GM23338 (cell line): ENCODE results near the gene C19orf47. TPM values are rescaled to one million over a fixed set of nuclear protein-coding genes. Genes with fewer than 3 reads are reported as not detected.
"Not testable (repeated sequence)": the region's sequence is repeated elsewhere in the genome, so short reads cannot be mapped to it uniquely, and the experiment has no call there.

ENCODE experiments used
- ATAC-seq: fragments of 200-7000 bp; cut with Tn5 transposase; 3 replicates; pipeline ENCODE4 v1.9.1; 2020
- DNase-seq: peaks from one replicate; pipeline ENCODE4 v3.0.0-alpha.2; 2015; ENCODE audit warnings: low spot score
- H2AFZ ChIP-seq: fragments of 200-600 bp; sonication (generic); 2 replicates; pipeline ENCODE4 v1.8.0; 2016; ENCODE audit warnings: antibody characterized with exemption, mild to moderate bottlenecking, moderate library complexity
- H3F3A ChIP-seq: fragments of 200-600 bp; sonication (generic); replicated peaks from 2 replicates; pipeline ENCODE4 v1.8.0; 2017; ENCODE audit warnings: antibody characterized with exemption, mixed run types, low read depth
- H3K27ac ChIP-seq: fragments of 200-600 bp; sonication (generic); 2 replicates; pipeline ENCODE4 v1.6.1; 2016; ENCODE audit warnings: low read depth
- H3K27me3 ChIP-seq: fragments of 200-600 bp; sonication (generic); 2 replicates; pipeline ENCODE4 v1.8.0; 2016; ENCODE audit warnings: mild to moderate bottlenecking, mixed run types, moderate library complexity; ENCODE audit not compliant: insufficient read depth
- H3K36me3 ChIP-seq: fragments of 200-600 bp; sonication (generic); 2 replicates; pipeline ENCODE4 v1.8.0; 2016; ENCODE audit warnings: mild to moderate bottlenecking; ENCODE audit not compliant: insufficient read depth
- H3K4me1 ChIP-seq: fragments of 200-600 bp; sonication (generic); 2 replicates; pipeline ENCODE4 v1.8.0; 2016; ENCODE audit warnings: mild to moderate bottlenecking, moderate library complexity; ENCODE audit not compliant: insufficient read depth
- H3K4me2 ChIP-seq: fragments of 200-600 bp; sonication (generic); 2 replicates; pipeline ENCODE4 v1.7.1; 2017; ENCODE audit warnings: mixed run types
- H3K4me3 ChIP-seq: fragments of 200-600 bp; sonication (generic); 2 replicates; pipeline ENCODE4 v1.6.1; 2016; ENCODE audit warnings: mixed run types
- H3K79me2 ChIP-seq: fragments of 200-600 bp; sonication (generic); replicated peaks from 2 replicates; pipeline ENCODE4 v1.8.0; 2017; ENCODE audit warnings: mild to moderate bottlenecking; ENCODE audit not compliant: insufficient read depth
- H3K9me2 ChIP-seq: fragments of 200-600 bp; sonication (generic); 2 replicates; pipeline ENCODE4 v1.8.0; 2017; ENCODE audit not compliant: insufficient read depth
- H4K20me1 ChIP-seq: fragments of 200-600 bp; sonication (generic); replicated peaks from 2 replicates; pipeline ENCODE4 v1.8.0; 2017; ENCODE audit warnings: mild to moderate bottlenecking; ENCODE audit not compliant: insufficient read depth
- H3K27ac Mint-ChIP-seq: 2 replicates; pipeline ENCODE4 v1.8.0; 2020; ENCODE audit warnings: inconsistent platforms, mild to moderate bottlenecking, moderate library complexity, mixed read lengths
- H3K27me3 Mint-ChIP-seq: 3 replicates; pipeline ENCODE4 v1.8.0; 2022; ENCODE audit warnings: low read depth, mild to moderate bottlenecking, moderate library complexity, mixed read lengths, inconsistent platforms; ENCODE audit not compliant: insufficient read depth, poor library complexity
- H3K36me3 Mint-ChIP-seq: 3 replicates; pipeline ENCODE4 v1.8.0; 2021; ENCODE audit warnings: low read depth, mild to moderate bottlenecking, inconsistent platforms, moderate library complexity, mixed read lengths
- H3K4me1 Mint-ChIP-seq: 3 replicates; pipeline ENCODE4 v1.8.0; 2020; ENCODE audit warnings: mild to moderate bottlenecking, inconsistent platforms, mixed read lengths
- H3K4me3 Mint-ChIP-seq: 3 replicates; pipeline ENCODE4 v1.8.0; 2021; ENCODE audit warnings: moderate library complexity, mild to moderate bottlenecking, inconsistent platforms, mixed read lengths
- H3K9me3 Mint-ChIP-seq: 3 replicates; pipeline ENCODE4 v1.8.0; 2020; ENCODE audit warnings: moderate library complexity, mild to moderate bottlenecking, inconsistent platforms, mixed read lengths
- CTCF ChIP-seq, 2 experiments: fragments of 200-600 bp in 1 of 2; sonication (generic) in 1 of 2; conservative IDR thresholded peaks; 2 replicates each; pipeline versions ENCODE4 v1.5.1 to v1.6.1; 2016 to 2017; ENCODE audit warnings: antibody characterized with exemption in 2 of 2, low read depth in 2 of 2, mild to moderate bottlenecking in 2 of 2, moderate library complexity in 1 of 2
- EZH2 ChIP-seq: fragments of 200-600 bp; sonication (generic); IDR thresholded peaks from one replicate; pipeline ENCODE4 v1.8.0; 2017; ENCODE audit warnings: antibody characterized with exemption, mild to moderate bottlenecking, low read depth; ENCODE audit not compliant: unreplicated experiment
- NANOG ChIP-seq: IDR thresholded peaks from 2 replicates; pipeline ENCODE4 v1.6.1; 2016; ENCODE audit warnings: antibody characterized with exemption, borderline replicate concordance
- POLR2AphosphoS5 ChIP-seq: IDR thresholded peaks from 2 replicates; pipeline ENCODE4 v1.6.1; 2016; ENCODE audit warnings: antibody characterized with exemption, low read depth
- STAT1 ChIP-seq: IDR thresholded peaks from one replicate; pipeline ENCODE4 v1.6.1; 2016; ENCODE audit warnings: antibody characterized with exemption; ENCODE audit not compliant: unreplicated experiment
- ZNF114 ChIP-seq: fragments of 250-450 bp; sonication (Bioruptor Pico); IDR thresholded peaks from 2 replicates; pipeline ENCODE4 v1.5.0; 2020; ENCODE audit warnings: mild to moderate bottlenecking, moderate library complexity
- ZNF331 ChIP-seq: fragments of 250-450 bp; sonication (Bioruptor Pico); IDR thresholded peaks from 2 replicates; pipeline ENCODE4 v1.5.0; 2020; ENCODE audit warnings: low read depth, mild to moderate bottlenecking, moderate library complexity
- polyA plus RNA-seq: library from polyadenylated mRNA; unstranded; fragments of >200 nt; fragmentation: Nextera tagmentation; extraction: Ambion mirVana; gene quantifications from 2 replicates; pipeline ENCODE4 v1.2.1, GENCODE V29; 2016
- total RNA-seq: library from RNA; depleted of rRNA; stranded (reverse); fragments of >200 nt; shearing (Covaris generic); gene quantifications from 2 replicates; pipeline ENCODE4 v1.2.3, GENCODE V29; 2014

The C19orf47 gene
- total and polyA plus RNA-seq, 2 experiments from 2014 or later, result 13.1 to 26.6 TPM

DNA sequence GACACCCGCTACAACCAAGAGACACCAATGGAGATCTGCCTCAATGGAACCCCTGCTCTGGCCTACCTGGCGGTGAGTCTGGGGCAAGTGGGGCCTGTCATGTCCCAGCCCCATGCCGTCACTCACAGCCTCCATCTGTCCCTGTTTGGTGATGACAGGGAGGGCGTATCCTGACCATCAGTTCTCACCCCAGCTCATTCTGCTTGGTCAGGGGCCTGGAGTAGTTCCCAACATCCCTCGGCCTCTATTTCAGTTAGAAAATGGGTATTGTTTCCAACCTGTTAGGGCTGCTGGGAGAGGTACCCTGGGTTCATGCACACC lies 23.6 kb upstream of the C19orf47 start:
- TF ChIP-seq STAT1 (no peak), EZH2 (no peak), NANOG (no peak), CTCF (conservative IDR thresholded peaks at IDR 0.05; ENCODE audit: low read depth in 2 of 2) (no peak), ZNF331 (CRISPR knock-in tag) (no peak), ZNF114 (CRISPR knock-in tag) (no peak), POLR2AphosphoS5 (no peak)
- no peak overlapping the region for H3K27ac Mint-ChIP-seq
- no peak overlapping the region for H3K4me3 Mint-ChIP-seq
- Histone ChIP-seq H3K79me2 (peaks cover 7% of the 10 kb centered on the region; the same call in 1 of the 2 replicates), H3K9me2 (no peaks in the 10 kb centered on the region), H4K20me1 (peaks cover 6% of the 10 kb centered on the region; the same call in 1 of the 2 replicates), H2AFZ (no peak overlapping the region), H3K4me3 (no peak overlapping the region), H3F3A (no peaks in the 10 kb centered on the region), H3K27ac (no peak overlapping the region), H3K27me3 (no peaks in the 10 kb centered on the region), H3K4me2 (no peak overlapping the region), H3K4me1 (peaks cover 9% of the 10 kb centered on the region), H3K36me3 (peaks cover 7% of the 10 kb centered on the region; the same call in 1 of the 2 replicates)
- ATAC-seq (no peak), DNase-seq (no peak)
- no peaks in the 10 kb centered on the region for H3K9me3 Mint-ChIP-seq
- H3K4me1 Mint-ChIP-seq, result peaks cover 8% of the 10 kb centered on the region
- H3K27me3 Mint-ChIP-seq, result peaks cover 11% of the 10 kb centered on the region
- H3K36me3 Mint-ChIP-seq, result peaks cover 73% of the 10 kb centered on the region

DNA sequence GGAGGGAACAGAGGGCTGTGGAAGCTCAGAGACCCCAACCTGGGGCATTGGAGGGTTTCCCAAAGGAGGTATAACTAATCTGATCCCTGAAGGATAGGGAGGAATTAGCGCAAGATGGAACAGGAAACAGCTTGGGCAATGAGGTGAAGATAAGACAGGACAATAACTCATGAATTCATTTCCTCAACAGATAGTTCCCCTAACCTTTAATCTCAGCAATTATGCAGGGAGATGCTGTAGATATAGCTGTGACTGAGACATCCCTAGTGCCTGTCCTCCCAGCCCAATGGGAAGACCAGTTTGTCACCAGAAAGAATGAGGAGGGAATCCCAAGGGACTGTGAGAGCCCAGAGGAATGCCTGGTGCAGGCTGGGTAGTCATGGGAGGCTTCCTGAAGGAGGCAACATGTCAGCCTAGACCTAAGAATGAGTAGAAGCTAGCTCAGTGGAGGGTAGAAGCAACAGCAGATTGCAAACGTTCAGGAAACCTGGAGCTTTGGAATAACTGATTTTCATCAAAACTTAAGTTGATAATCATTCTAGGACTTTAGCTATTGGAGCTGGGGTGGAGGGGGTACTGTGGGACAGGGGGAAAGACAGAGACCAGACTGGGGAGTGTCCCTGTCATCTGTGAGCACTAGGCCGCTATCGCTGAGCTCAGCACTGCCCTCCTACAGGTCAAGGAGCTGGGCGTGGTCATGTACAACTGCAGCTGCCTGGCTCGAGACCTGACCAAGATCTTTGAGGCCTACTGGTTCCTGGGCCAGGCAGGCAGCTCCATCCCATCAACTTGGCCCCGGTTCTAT lies 23.0 kb upstream of the C19orf47 start:
- no peak overlapping the region for H2AFZ ChIP-seq
- peaks cover 6% of the 10 kb centered on the region; the same call in 1 of the 2 replicates for H4K20me1 ChIP-seq
- H3K4me2 ChIP-seq, result no peak overlapping the region
- DNase-seq (no peak), ATAC-seq (no peak)
- H3K9me3 Mint-ChIP-seq, result no peaks in the 10 kb centered on the region
- peaks cover 10% of the 10 kb centered on the region for H3K4me1 Mint-ChIP-seq
- no peaks in the 10 kb centered on the region for H3K9me2 ChIP-seq
- H3F3A ChIP-seq, result no peaks in the 10 kb centered on the region
- no peak overlapping the region for H3K4me3 ChIP-seq
- H3K27me3 ChIP-seq, result no peaks in the 10 kb centered on the region
- peaks cover 7% of the 10 kb centered on the region; the same call in 1 of the 2 replicates for H3K79me2 ChIP-seq
- no peak overlapping the region for H3K27ac ChIP-seq
- H3K36me3 Mint-ChIP-seq, result peaks cover 71% of the 10 kb centered on the region
- no peak overlapping the region for H3K27ac Mint-ChIP-seq
- H3K4me3 Mint-ChIP-seq, result no peak overlapping the region
- H3K36me3 ChIP-seq, result peaks cover 7% of the 10 kb centered on the region; the same call in 1 of the 2 replicates
- H3K4me1 ChIP-seq, result peaks cover 13% of the 10 kb centered on the region
- no peak for TF ChIP-seq ZNF331 (CRISPR knock-in tag)
- H3K27me3 Mint-ChIP-seq, result peaks cover 10% of the 10 kb centered on the region

DNA sequence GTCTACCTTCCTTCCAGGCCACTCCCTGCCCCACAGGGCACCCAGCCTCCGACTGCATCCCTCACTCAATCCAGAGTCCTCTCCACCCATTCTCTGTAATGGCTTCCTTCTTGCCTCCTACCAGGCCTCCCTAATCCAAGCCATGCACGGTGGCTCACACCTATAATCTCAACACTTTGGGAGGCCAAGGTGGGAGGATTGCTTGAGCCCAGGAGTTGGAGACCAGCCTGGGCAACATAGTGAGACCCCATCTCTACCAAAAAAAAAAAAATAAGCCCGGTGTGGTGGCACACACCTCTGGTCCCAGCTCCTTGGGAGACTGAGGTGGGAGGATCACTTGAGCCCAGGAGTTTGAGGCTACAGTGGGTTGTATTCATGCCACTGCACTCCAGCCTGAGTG lies 22.1 kb upstream of the C19orf47 start:
- peaks cover 16% of the 10 kb centered on the region for H3K4me1 ChIP-seq
- not testable (repeated sequence) for H3K36me3 ChIP-seq, ATAC-seq, H4K20me1 ChIP-seq, H3K4me3 ChIP-seq, H3K27me3 ChIP-seq, H3K9me2 ChIP-seq, H3K27ac ChIP-seq, H3K27me3 Mint-ChIP-seq, H3K27ac Mint-ChIP-seq, H2AFZ ChIP-seq, H3K79me2 ChIP-seq, H3K9me3 Mint-ChIP-seq, H3K4me2 ChIP-seq, H3K4me3 Mint-ChIP-seq, DNase-seq, H3F3A ChIP-seq
- H3K36me3 Mint-ChIP-seq, result peaks cover 65% of the 10 kb centered on the region
- H3K4me1 Mint-ChIP-seq, result peaks cover 12% of the 10 kb centered on the region
